GM12878 (cell line): Measurements from ENCODE around the gene MCM6. TPM values are rescaled to one million over a fixed set of nuclear protein-coding genes. Genes with fewer than 3 reads are reported as not detected.

Source experiments
- ATAC-seq: fragments of 200-7000 bp; cut with Tn5 transposase; 3 replicates; pipeline ENCODE4 v1.9.1; 2020; ENCODE audit warnings: mild to moderate bottlenecking, moderate library complexity
- BruUV-seq: library from RNA; stranded (reverse); fragments of 400-500 nt; replicated peaks from 2 replicates; lab custom pipeline; 2021; lab: Mats Ljungman, UMichigan
- CTCF ChIA-PET: fragments of 300-600 bp; sonication (Branson Sonifier 250); formaldehyde crosslinking; extraction: SDS; loops from one replicate; lab custom pipeline; 2021; ENCODE audit warnings: inconsistent platforms; lab: Yijun Ruan, JAX
- POLR2A ChIA-PET: fragments of 350-600 bp; formaldehyde crosslinking; extraction: SDS; loops from one replicate; lab custom pipeline; 2021; ENCODE audit warnings: inconsistent platforms; lab: Charles Lee
- RAD21 ChIA-PET: fragments of 300-600 bp; sonication (Branson Sonifier 250); formaldehyde crosslinking; loops from one replicate; lab custom pipeline; 2023; ENCODE audit warnings: antibody characterized with exemption; ENCODE audit not compliant: unreplicated experiment; lab: Charles Lee
- SMC1A ChIA-PET: fragments of 300-600 bp; sonication (Branson Sonifier 250); formaldehyde crosslinking; loops from one replicate; lab custom pipeline; 2023; ENCODE audit not compliant: unreplicated experiment, uncharacterized antibody; lab: Charles Lee
- DNase-seq: peaks from one replicate; pipeline ENCODE4 v3.0.0-alpha.2; 2011; ENCODE audit warnings: low read depth, low spot score
- FAIRE-seq: peaks from 3 replicates; lab custom pipeline; 2011; peaks lifted over from hg19 to GRCh38; lab: Jason Lieb, UNC
- H2AFZ ChIP-seq: 2 replicates; pipeline ENCODE4 v1.6.0; 2011; ENCODE audit warnings: low read depth, low read length, control low read depth; ENCODE audit not compliant: control insufficient read depth
- H3K27ac ChIP-seq: 2 replicates; pipeline ENCODE4 v1.5.1; 2011; ENCODE audit warnings: control low read depth; ENCODE audit not compliant: control insufficient read depth, insufficient read depth
- H3K27me3 ChIP-seq, 2 experiments: replicated peaks in 1 of 2; 2 replicates each; pipeline versions ENCODE4 v1.6.0 to v1.6.1; 2011; ENCODE audit warnings: low read length in 1 of 2; ENCODE audit not compliant: control insufficient read depth in 2 of 2, insufficient read depth in 2 of 2
- H3K36me3 ChIP-seq, 2 experiments: 2 replicates each; pipeline ENCODE4 v1.5.1; 2011; ENCODE audit warnings: low read length in 1 of 2; ENCODE audit not compliant: control insufficient read depth in 2 of 2, insufficient read depth in 2 of 2
- H3K4me1 ChIP-seq: 2 replicates; pipeline ENCODE4 v1.6.1; 2011; ENCODE audit warnings: mild to moderate bottlenecking, low read length, moderate library complexity, mixed read lengths; ENCODE audit not compliant: control insufficient read depth, insufficient read depth
- H3K4me2 ChIP-seq: 2 replicates; pipeline ENCODE4 v1.6.0; 2011; ENCODE audit warnings: control low read depth; ENCODE audit not compliant: control insufficient read depth, insufficient read depth
- H3K4me3 ChIP-seq: fragments of 200-600 bp; sonication (generic); 2 replicates; pipeline ENCODE4 v1.5.1; 2016
- H3K79me2 ChIP-seq: 2 replicates; pipeline ENCODE4 v1.6.0; 2011; ENCODE audit warnings: low read length; ENCODE audit not compliant: control insufficient read depth, insufficient read depth
- H3K9ac ChIP-seq: 2 replicates; pipeline ENCODE4 v1.8.0; 2011; ENCODE audit warnings: low read length, control low read depth, mixed read lengths; ENCODE audit not compliant: control insufficient read depth, insufficient read depth
- H3K9me3 ChIP-seq: replicated peaks from 3 replicates; pipeline ENCODE4 v1.5.1; 2011; ENCODE audit warnings: mild to moderate bottlenecking, low read length; ENCODE audit not compliant: control insufficient read depth, insufficient read depth
- H4K20me1 ChIP-seq: 2 replicates; pipeline ENCODE4 v1.6.0; 2011; ENCODE audit not compliant: control insufficient read depth, insufficient read depth
- BCLAF1 ChIP-seq: fragments of 450-650 bp; IDR thresholded peaks from 2 replicates; pipeline ENCODE4 v1.6.1; 2017; ENCODE audit warnings: antibody characterized with exemption, mild to moderate bottlenecking, moderate library complexity
- BHLHE40 ChIP-seq, 2 experiments: fragments of 450-650 bp in 1 of 2; IDR thresholded peaks; 2 replicates each; pipeline ENCODE4 v1.6.1; 2011 to 2017; ENCODE audit warnings: low read depth in 2 of 2, borderline replicate concordance in 1 of 2, improper control_type of control experiment in 1 of 2, low read length in 1 of 2, mild to moderate bottlenecking in 1 of 2
- CBX5 ChIP-seq: sonication (generic); IDR thresholded peaks from 2 replicates; pipeline ENCODE4 v1.6.1; 2016; ENCODE audit warnings: low read depth, moderate library complexity, mild to moderate bottlenecking, inconsistent platforms
- CREM ChIP-seq: IDR thresholded peaks from 2 replicates; pipeline ENCODE4 v1.6.1; 2014; ENCODE audit warnings: antibody characterized with exemption, low read depth
- CTCF ChIP-seq, 3 experiments: IDR thresholded peaks in 2 of 3; conservative IDR thresholded peaks in 1 of 3; 2 replicates each; pipeline ENCODE4 v1.5.1; 2011; ENCODE audit warnings: low read depth in 3 of 3, low read length in 3 of 3, mild to moderate bottlenecking in 3 of 3, control low read depth in 2 of 3, moderate library complexity in 2 of 3, inconsistent platforms in 1 of 3, mixed read lengths in 1 of 3; ENCODE audit not compliant: control insufficient read depth in 2 of 3, insufficient read depth in 1 of 3; ENCODE audit errors: extremely low read depth in 1 of 3
- EED ChIP-seq: sonication (generic); IDR thresholded peaks from 2 replicates; pipeline ENCODE4 v1.6.1; 2016; ENCODE audit warnings: antibody characterized with exemption, low read depth
- ETV6 ChIP-seq, 2 experiments: fragments of 450-650 bp in 1 of 2; IDR thresholded peaks in 1 of 2; conservative IDR thresholded peaks in 1 of 2; 2 replicates each; pipeline ENCODE4 v1.6.1; 2014; ENCODE audit warnings: antibody characterized with exemption in 1 of 2, borderline replicate concordance in 1 of 2, low read depth in 1 of 2, mild to moderate bottlenecking in 1 of 2, moderate library complexity in 1 of 2
- MAX ChIP-seq: IDR thresholded peaks from 2 replicates; pipeline ENCODE4 v1.6.1; 2012; ENCODE audit warnings: low read depth, low read length, improper control_type of control experiment
- MTA2 ChIP-seq: fragments of 450-650 bp; IDR thresholded peaks from 2 replicates; pipeline ENCODE4 v1.6.1; 2016; ENCODE audit warnings: low read depth, mild to moderate bottlenecking, moderate library complexity
- RAD21 ChIP-seq: IDR thresholded peaks from 2 replicates; pipeline ENCODE4 v1.6.1; 2011; ENCODE audit warnings: mild to moderate bottlenecking, low read depth, low read length, moderate library complexity; ENCODE audit not compliant: insufficient read depth
- SMC3 ChIP-seq: IDR thresholded peaks from 2 replicates; pipeline ENCODE4 v1.6.1; 2011; ENCODE audit warnings: low read length, improper control_type of control experiment, borderline replicate concordance
- YY1 ChIP-seq: IDR thresholded peaks from 2 replicates; pipeline ENCODE4 v1.6.1; 2011; ENCODE audit warnings: low read depth, mild to moderate bottlenecking, low read length
- WGBS: methylation state at CpG from one replicate; pipeline ENCODE4 v1.1.6; 2016; ENCODE audit warnings: low lambda C conversion rate; ENCODE audit not compliant: insufficient replicate concordance, insufficient coverage; ENCODE audit errors: missing lambda C conversion rate; 5-methylcytosine and 5-hydroxymethylcytosine counted together
- in situ Hi-C: fragments of 300-500 bp; cut with MboI; formaldehyde crosslinking; loops from 9 replicates; pipeline ENCODE4 v1.14.3; 2018; ENCODE audit warnings: mixed read lengths
- intact Hi-C: fragments of 100-400 bp; cut with micrococcal nuclease; formaldehyde crosslinking; loops from one replicate; pipeline ENCODE4 v1.14.2; 2022; ENCODE audit not compliant: unreplicated experiment
- polyA plus RNA-seq, 11 experiments: library from polyadenylated mRNA; depleted of rRNA in 4 of 11; unstranded in 6 of 11; stranded (reverse) in 5 of 11; fragments of >200 nt; fragmentation: Nextera tagmentation in 4 of 11; fragmentation: Illumina TruSeq in 1 of 11; extraction: Ambion mirVana in 4 of 11; extraction: Trizol in 1 of 11; gene quantifications; 1 replicate in 1 of 11; 2 replicates in 10 of 11; pipeline versions ENCODE4 v1.2.1 to v1.2.3, GENCODE V29; 2011 to 2016; ENCODE audit warnings: inconsistent platforms in 2 of 11, missing spikeins in 2 of 11, low read depth in 1 of 11
- total RNA-seq, 4 experiments: library from RNA; depleted of rRNA in 3 of 4; stranded (reverse); fragments of >200 nt in 3 of 4; fragmentation: Illumina TruSeq in 1 of 4; extraction: Trizol in 1 of 4; gene quantifications; 2 replicates each; pipeline versions ENCODE4 v1.2.1 to v1.2.3, GENCODE V29; 2013 to 2021

Gene MCM6
- total and polyA plus RNA-seq, 10 of the 15 experiments (the other 5 are each of a cell fraction or from before 2014, with no cell fraction given): 37.4 to 118 (median 82.2) TPM

GRCh38 chr2:135797497-135798274 is 78.6 kb downstream of the MCM6 start:
- H3K27me3 ChIP-seq: no peaks in the 10 kb centered on the region
- BruUV-seq: no TSS peak
- no peaks in the 10 kb centered on the region for H4K20me1 ChIP-seq
- TF ChIP-seq MTA2 (no peak), EED (0 out of 2 replicates have a peak, but pooled peaks have one; percentile 19), BHLHE40 (IDR thresholded peaks at IDR 0.05; ENCODE audit: borderline replicate concordance in 1 of 2, low read depth in 2 of 2, low read length in 1 of 2) (peak; percentile 96 to 97), CREM (0 out of 2 replicates have a peak, but pooled peaks have one; percentile 21), YY1 (peak; percentile 57; the same call in 1 of the 2 replicates), CTCF (IDR thresholded peaks at IDR 0.05 in 2 of 3, conservative IDR thresholded peaks at IDR 0.05 in 1 of 3; ENCODE audit: control insufficient read depth in 2 of 3, extremely low read depth in 1 of 3, insufficient read depth in 1 of 3, low read depth in 3 of 3, low read length in 3 of 3) (peak; percentile 94 to 95 (median 94)), ETV6 (conservative IDR thresholded peaks at IDR 0.05 in 1 of 2, IDR thresholded peaks at IDR 0.05 in 1 of 2; ENCODE audit: borderline replicate concordance in 1 of 2, low read depth in 1 of 2) (no peak), SMC3 (peak; percentile 66), RAD21 (peak; percentile 52), BCLAF1 (no peak), MAX (0 out of 2 replicates have a peak, but pooled peaks have one; percentile 26), CBX5 (no peak)
- H3K9ac ChIP-seq: no peak overlapping the region
- H2AFZ ChIP-seq: no peak overlapping the region; the same call in 1 of the 2 replicates
- ChIA-PET POLR2A (interaction anchor here (1.4 kb wide), 1 partner anchor 55 kb away, joined by 5 read pairs; no protein-coding TSS in a partner anchor), RAD21 (interaction anchor here (0.7 to 2.4 kb wide), 15 partner anchors 9 to 809 kb away, joined by 3 to 16 read pairs (median 3); no protein-coding TSS in a partner anchor), SMC1A (interaction anchor here (0.6 to 3.2 kb wide), 21 partner anchors 10 to 796 kb away, joined by 3 to 20 read pairs (median 3); no protein-coding TSS in a partner anchor), CTCF (interaction anchor here (0.6 to 5.8 kb wide), 60 partner anchors 10 to 832 kb away, joined by 3 to 46 read pairs (median 4); partner anchors contain the start of genes MCM6 and UBXN4)
- peak; percentile 89 for ATAC-seq
- peaks cover 5% of the 10 kb centered on the region; the same call in 2 of the 3 replicates for H3K9me3 ChIP-seq
- no peaks in the 10 kb centered on the region for H3K36me3 ChIP-seq
- WGBS: 31% methylated on average over 22 of the region's 22 CpGs
- intact Hi-C loops: loop anchor here (2.0 to 5.0 kb wide), 3 partner anchors 325 to 795 kb away; no protein-coding TSS in a partner anchor
- H3K79me2 ChIP-seq: no peaks in the 10 kb centered on the region
- no peak overlapping the region for H3K4me2 ChIP-seq
- H3K4me1 ChIP-seq: peaks cover 11% of the 10 kb centered on the region
- FAIRE-seq: peak; percentile 93
- H3K4me3 ChIP-seq: no peak overlapping the region
- in situ Hi-C loops: no loop called here
- peak; percentile 36 for DNase-seq
- no peak overlapping the region for H3K27ac ChIP-seq
